CD14-positive monocyte (primary cell): ENCODE results near the gene C10orf71. TPM values are rescaled to one million over a fixed set of nuclear protein-coding genes. Genes with fewer than 3 reads are reported as not detected.

ENCODE experiments used
- DNase-seq, 3 donors: peaks; one replicate each; pipeline ENCODE4 v3.0.0-alpha.2; 2011 to 2022
- H2AFZ ChIP-seq: 2 replicates; pipeline ENCODE4 v1.6.0; 2012; ENCODE audit warnings: mild to moderate bottlenecking, low read depth, low read length, inconsistent platforms; ENCODE audit not compliant: insufficient read depth, poor library complexity, severe bottlenecking
- H3K27ac ChIP-seq, 2 donors: 1 replicate in 1 of 2; 2 replicates in 1 of 2; pipeline ENCODE4 v1.5.1; 2012 to 2013; ENCODE audit warnings: low read length in 2 of 2, control low read depth in 1 of 2, inconsistent platforms in 1 of 2, low read depth in 1 of 2, mild to moderate bottlenecking in 1 of 2
- H3K27me3 ChIP-seq, 2 donors: one replicate each; pipeline versions ENCODE4 v1.6.0 to v1.6.1; 2011 to 2013; ENCODE audit warnings: low read length in 2 of 2; ENCODE audit not compliant: control insufficient read depth in 2 of 2, insufficient read depth in 2 of 2
- H3K36me3 ChIP-seq, 2 donors: replicated peaks in 1 of 2; 1 replicate in 1 of 2; 2 replicates in 1 of 2; pipeline versions ENCODE4 v1.5.1 to v1.6.1; 2012 to 2013; ENCODE audit warnings: low read length in 2 of 2, control low read depth in 1 of 2, inconsistent platforms in 1 of 2, mild to moderate bottlenecking in 1 of 2; ENCODE audit not compliant: insufficient read depth in 2 of 2, control insufficient read depth in 1 of 2
- H3K4me1 ChIP-seq, 2 donors: 1 replicate in 1 of 2; 2 replicates in 1 of 2; pipeline versions ENCODE4 v1.5.1 to v1.6.1; 2012 to 2013; ENCODE audit warnings: low read length in 2 of 2, control low read depth in 1 of 2, inconsistent platforms in 1 of 2, mild to moderate bottlenecking in 1 of 2, moderate library complexity in 1 of 2; ENCODE audit not compliant: insufficient read depth in 2 of 2, control insufficient read depth in 1 of 2
- H3K4me2 ChIP-seq: replicated peaks from 2 replicates; pipeline ENCODE3; 2012; ENCODE audit warnings: low read length, moderate library complexity, mild to moderate bottlenecking; ENCODE audit not compliant: poor library complexity, severe bottlenecking; ENCODE audit errors: extremely low read depth
- H3K4me3 ChIP-seq, 3 experiments: fragments of 200-600 bp in 1 of 3; sonication (generic) in 1 of 3; replicated peaks in 1 of 3; 1 replicate in 2 of 3; 2 replicates in 1 of 3; pipeline ENCODE4 v1.5.1; 2011 to 2013; ENCODE audit warnings: low read length in 3 of 3, mild to moderate bottlenecking in 3 of 3, control low read depth in 2 of 3, low read depth in 2 of 3, inconsistent platforms in 1 of 3, moderate library complexity in 1 of 3
- H3K79me2 ChIP-seq: 2 replicates; pipeline ENCODE4 v1.6.0; 2012; ENCODE audit warnings: mild to moderate bottlenecking, control low read depth, inconsistent platforms, low read length, moderate library complexity; ENCODE audit not compliant: insufficient read depth
- H3K9ac ChIP-seq: 2 replicates; pipeline ENCODE4 v1.6.0; 2017; ENCODE audit warnings: low read length, mild to moderate bottlenecking; ENCODE audit not compliant: insufficient read depth, poor library complexity, severe bottlenecking
- H3K9me3 ChIP-seq, 2 donors: replicated peaks in 1 of 2; 1 replicate in 1 of 2; 2 replicates in 1 of 2; pipeline versions ENCODE4 v1.5.1 to v1.6.1; 2012 to 2013; ENCODE audit warnings: low read length in 2 of 2, control low read depth in 1 of 2; ENCODE audit not compliant: control insufficient read depth in 1 of 2, insufficient read depth in 1 of 2
- H4K20me1 ChIP-seq: 2 replicates; pipeline ENCODE4 v1.6.0; 2012; ENCODE audit warnings: mild to moderate bottlenecking, low read length, control low read depth, moderate library complexity; ENCODE audit not compliant: insufficient read depth
- H3K27ac Mint-ChIP-seq, 7 donors: one replicate each; pipeline ENCODE4 v1.8.0; 2020; ENCODE audit warnings: mild to moderate bottlenecking in 7 of 7, mixed read lengths in 7 of 7, moderate library complexity in 6 of 7, inconsistent platforms in 2 of 7
- H3K27me3 Mint-ChIP-seq, 3 donors: one replicate each; pipeline ENCODE4 v1.8.0; 2021 to 2022; ENCODE audit warnings: low read depth in 3 of 3, mild to moderate bottlenecking in 3 of 3, mixed read lengths in 3 of 3, moderate library complexity in 3 of 3, inconsistent platforms in 1 of 3
- H3K36me3 Mint-ChIP-seq, 2 donors: one replicate each; pipeline ENCODE4 v1.8.0; 2020; ENCODE audit warnings: mixed read lengths in 2 of 2, inconsistent platforms in 1 of 2, mild to moderate bottlenecking in 1 of 2
- H3K4me1 Mint-ChIP-seq: one replicate; pipeline ENCODE4 v1.8.0; 2020; ENCODE audit warnings: mild to moderate bottlenecking, mixed read lengths
- H3K4me3 Mint-ChIP-seq, 2 donors: one replicate each; pipeline ENCODE4 v1.8.0; 2020; ENCODE audit warnings: mild to moderate bottlenecking in 2 of 2, mixed read lengths in 2 of 2, moderate library complexity in 1 of 2
- H3K9me3 Mint-ChIP-seq, 7 donors: one replicate each; pipeline ENCODE4 v1.8.0; 2020 to 2022; ENCODE audit warnings: mixed read lengths in 7 of 7, mild to moderate bottlenecking in 6 of 7, moderate library complexity in 6 of 7, inconsistent platforms in 2 of 7
- WGBS: methylation state at CpG from one replicate; pipeline ENCODE4 v1.1.5; 2013; ENCODE audit warnings: missing lambda C conversion rate; ENCODE audit not compliant: insufficient coverage; 5-methylcytosine and 5-hydroxymethylcytosine counted together
- intact Hi-C, 2 donors: fragments of 100-400 bp; cut with micrococcal nuclease; formaldehyde crosslinking; loops; one replicate each; pipeline versions ENCODE4 v1.15.0 to v1.15.1; 2023
- polyA plus RNA-seq, 3 donors: library from polyadenylated mRNA; depleted of rRNA in 1 of 3; unstranded in 2 of 3; stranded (reverse) in 1 of 3; fragments of 300-500 nt in 2 of 3; fragments of >200 nt in 1 of 3; fragmentation: Illumina TruSeq in 2 of 3; gene quantifications; 1 replicate in 2 of 3; 2 replicates in 1 of 3; pipeline ENCODE4 v1.2.3, GENCODE V29; 2012 to 2021
- TF ChIP-seq, protein P1 (sequence below): fragments of 200-600 bp; IDR thresholded peaks from one replicate; pipeline ENCODE4 v1.8.0; 2022; ENCODE audit warnings: antibody characterized with exemption, mild to moderate bottlenecking

The C10orf71 gene
- polyA plus RNA-seq, 3 donors, result not detected

DNA sequence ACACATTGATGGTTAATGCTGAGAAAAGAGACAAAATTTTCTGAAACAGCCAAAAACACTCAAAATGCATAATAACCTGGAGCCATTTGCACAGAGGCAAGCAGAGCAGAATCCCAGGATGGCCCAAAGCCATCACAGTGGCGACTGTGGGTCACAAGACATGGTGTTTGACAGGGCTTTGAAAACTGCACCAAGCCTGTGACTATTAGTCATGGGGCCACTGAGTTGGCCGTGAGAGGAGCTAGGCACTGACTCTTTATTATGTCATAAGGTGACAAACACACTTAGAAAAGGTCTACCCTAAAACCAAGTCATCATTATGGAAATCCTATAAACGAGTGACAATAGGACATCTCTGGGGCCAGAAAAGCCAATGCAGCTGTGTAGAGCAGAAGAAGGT, 73.0 kb downstream of the C10orf71 start:
- H3K27me3 ChIP-seq, result no peaks in the 10 kb centered on the region
- intact Hi-C loops, result no loop called here
- Mint-ChIP-seq H3K27ac (no peak overlapping the region), H3K9me3 (no peaks in the 10 kb centered on the region), H3K4me3 (no peak overlapping the region), H3K27me3 (peaks cover 2 to 12% (median 7%) of the 10 kb centered on the region in 3 donors), H3K4me1 (peaks cover 7% of the 10 kb centered on the region), H3K36me3 (no peaks in the 10 kb centered on the region)
- no peak overlapping the region for H2AFZ ChIP-seq
- TF ChIP-seq, protein P1, sequence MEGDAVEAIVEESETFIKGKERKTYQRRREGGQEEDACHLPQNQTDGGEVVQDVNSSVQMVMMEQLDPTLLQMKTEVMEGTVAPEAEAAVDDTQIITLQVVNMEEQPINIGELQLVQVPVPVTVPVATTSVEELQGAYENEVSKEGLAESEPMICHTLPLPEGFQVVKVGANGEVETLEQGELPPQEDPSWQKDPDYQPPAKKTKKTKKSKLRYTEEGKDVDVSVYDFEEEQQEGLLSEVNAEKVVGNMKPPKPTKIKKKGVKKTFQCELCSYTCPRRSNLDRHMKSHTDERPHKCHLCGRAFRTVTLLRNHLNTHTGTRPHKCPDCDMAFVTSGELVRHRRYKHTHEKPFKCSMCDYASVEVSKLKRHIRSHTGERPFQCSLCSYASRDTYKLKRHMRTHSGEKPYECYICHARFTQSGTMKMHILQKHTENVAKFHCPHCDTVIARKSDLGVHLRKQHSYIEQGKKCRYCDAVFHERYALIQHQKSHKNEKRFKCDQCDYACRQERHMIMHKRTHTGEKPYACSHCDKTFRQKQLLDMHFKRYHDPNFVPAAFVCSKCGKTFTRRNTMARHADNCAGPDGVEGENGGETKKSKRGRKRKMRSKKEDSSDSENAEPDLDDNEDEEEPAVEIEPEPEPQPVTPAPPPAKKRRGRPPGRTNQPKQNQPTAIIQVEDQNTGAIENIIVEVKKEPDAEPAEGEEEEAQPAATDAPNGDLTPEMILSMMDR, result no peak
- H3K27ac ChIP-seq, result no peak overlapping the region
- peaks cover 3 to 7% of the 10 kb centered on the region in 2 donors for H3K4me1 ChIP-seq
- H3K4me3 ChIP-seq, result no peak overlapping the region
- peak; percentile 37 to 79 (median 42) for DNase-seq
- no peaks in the 10 kb centered on the region for H3K9me3 ChIP-seq
- no peaks in the 10 kb centered on the region for H4K20me1 ChIP-seq
- no peak overlapping the region for H3K4me2 ChIP-seq
- WGBS, result 100% methylated on average over 1 of the region's 3 CpGs
- H3K9ac ChIP-seq, result no peak overlapping the region
- no peaks in the 10 kb centered on the region for H3K36me3 ChIP-seq
- no peaks in the 10 kb centered on the region for H3K79me2 ChIP-seq

DNA sequence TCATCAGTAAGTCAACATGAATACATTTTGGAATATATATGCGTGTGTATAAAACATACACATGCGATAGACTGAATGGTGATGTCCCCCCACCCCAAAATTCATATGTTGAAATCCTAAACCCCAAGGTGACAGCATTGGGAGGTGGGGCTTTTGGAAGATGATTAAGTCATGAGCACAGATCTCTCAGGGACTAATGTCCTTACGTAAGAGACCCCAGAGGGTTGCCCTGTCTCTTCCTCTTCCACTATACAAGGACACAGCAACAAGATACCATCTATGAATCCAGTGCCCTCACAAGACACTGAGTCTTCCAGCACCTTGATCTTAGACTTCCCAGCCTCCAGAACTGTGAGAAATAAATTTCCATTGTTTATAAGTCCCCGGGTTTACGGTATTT, 74.4 kb downstream of the C10orf71 start:
- no CpG with 5 or more reads among the region's 5 CpGs for WGBS
- no peaks in the 10 kb centered on the region for H3K27me3 ChIP-seq

More for the DNA sequence above, 74.4 kb downstream of the C10orf71 start:
- no peaks in the 10 kb centered on the region for H4K20me1 ChIP-seq
- Mint-ChIP-seq H3K27me3 (peaks cover 2 to 16% (median 7%) of the 10 kb centered on the region in 3 donors), H3K4me3 (no peak overlapping the region), H3K9me3 (no peaks in the 10 kb centered on the region), H3K36me3 (no peaks in the 10 kb centered on the region), H3K27ac (no peak overlapping the region), H3K4me1 (peaks cover 7% of the 10 kb centered on the region)
- H2AFZ ChIP-seq, result no peak overlapping the region
- no peaks in the 10 kb centered on the region for H3K79me2 ChIP-seq
- no peak overlapping the region for H3K4me3 ChIP-seq
- no peak overlapping the region for H3K27ac ChIP-seq
- peak in 1 of 3 donors; percentile 47 for DNase-seq
- no peak overlapping the region for H3K4me2 ChIP-seq
- H3K9ac ChIP-seq, result no peak overlapping the region
- H3K9me3 ChIP-seq, result no peaks in the 10 kb centered on the region
- H3K36me3 ChIP-seq, result no peaks in the 10 kb centered on the region
- TF ChIP-seq, protein P1, result no peak
- intact Hi-C loops, result no loop called here
- H3K4me1 ChIP-seq, result peaks cover 3 to 7% of the 10 kb centered on the region in 2 donors
